Epithelial cell of esophagus (primary cell): Measurements from ENCODE around the gene GNPTAB.
"Not testable (repeated sequence)": the region's sequence is repeated elsewhere in the genome, so short reads cannot be mapped to it uniquely, and the experiment has no call there.

Experiments
- DNase-seq: peaks from one replicate; pipeline ENCODE4 v3.0.0; 2010; ENCODE audit warnings: low read depth
- H3K4me3 ChIP-seq: 2 replicates; pipeline ENCODE4 v1.5.1; 2011; ENCODE audit warnings: mild to moderate bottlenecking, low read length, control low read depth
- TF ChIP-seq, protein P1 (sequence below): IDR thresholded peaks from 2 replicates; pipeline ENCODE4 v1.5.1; 2011; ENCODE audit warnings: low read depth, mild to moderate bottlenecking, low read length, control low read depth, inconsistent platforms; ENCODE audit not compliant: insufficient read depth; ENCODE audit errors: missing control alignments

GNPTAB gene

DNA sequence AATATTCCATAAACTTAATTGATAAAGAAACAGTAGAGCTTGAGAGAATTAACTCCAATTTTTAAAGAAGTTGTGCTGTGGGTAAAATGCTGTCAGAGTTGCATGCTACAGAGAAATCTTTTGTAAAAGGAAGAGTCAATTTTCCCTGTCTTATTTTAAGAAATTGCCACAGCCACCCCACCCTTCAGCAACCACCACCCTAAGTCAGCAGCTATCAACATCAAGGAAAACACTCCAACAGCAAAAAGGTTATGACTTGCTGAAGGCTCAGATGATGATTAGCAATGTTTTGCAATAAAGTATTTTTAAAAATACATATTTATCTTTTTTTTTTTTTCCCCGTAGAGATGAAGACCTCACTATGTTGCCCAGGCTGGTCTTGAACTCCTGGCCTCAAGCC lies 40.2 kb upstream of the GNPTAB start:
- no peak for DNase-seq
- TF ChIP-seq, protein P1, sequence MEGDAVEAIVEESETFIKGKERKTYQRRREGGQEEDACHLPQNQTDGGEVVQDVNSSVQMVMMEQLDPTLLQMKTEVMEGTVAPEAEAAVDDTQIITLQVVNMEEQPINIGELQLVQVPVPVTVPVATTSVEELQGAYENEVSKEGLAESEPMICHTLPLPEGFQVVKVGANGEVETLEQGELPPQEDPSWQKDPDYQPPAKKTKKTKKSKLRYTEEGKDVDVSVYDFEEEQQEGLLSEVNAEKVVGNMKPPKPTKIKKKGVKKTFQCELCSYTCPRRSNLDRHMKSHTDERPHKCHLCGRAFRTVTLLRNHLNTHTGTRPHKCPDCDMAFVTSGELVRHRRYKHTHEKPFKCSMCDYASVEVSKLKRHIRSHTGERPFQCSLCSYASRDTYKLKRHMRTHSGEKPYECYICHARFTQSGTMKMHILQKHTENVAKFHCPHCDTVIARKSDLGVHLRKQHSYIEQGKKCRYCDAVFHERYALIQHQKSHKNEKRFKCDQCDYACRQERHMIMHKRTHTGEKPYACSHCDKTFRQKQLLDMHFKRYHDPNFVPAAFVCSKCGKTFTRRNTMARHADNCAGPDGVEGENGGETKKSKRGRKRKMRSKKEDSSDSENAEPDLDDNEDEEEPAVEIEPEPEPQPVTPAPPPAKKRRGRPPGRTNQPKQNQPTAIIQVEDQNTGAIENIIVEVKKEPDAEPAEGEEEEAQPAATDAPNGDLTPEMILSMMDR: no peak
- H3K4me3 ChIP-seq: no peak overlapping the region

DNA sequence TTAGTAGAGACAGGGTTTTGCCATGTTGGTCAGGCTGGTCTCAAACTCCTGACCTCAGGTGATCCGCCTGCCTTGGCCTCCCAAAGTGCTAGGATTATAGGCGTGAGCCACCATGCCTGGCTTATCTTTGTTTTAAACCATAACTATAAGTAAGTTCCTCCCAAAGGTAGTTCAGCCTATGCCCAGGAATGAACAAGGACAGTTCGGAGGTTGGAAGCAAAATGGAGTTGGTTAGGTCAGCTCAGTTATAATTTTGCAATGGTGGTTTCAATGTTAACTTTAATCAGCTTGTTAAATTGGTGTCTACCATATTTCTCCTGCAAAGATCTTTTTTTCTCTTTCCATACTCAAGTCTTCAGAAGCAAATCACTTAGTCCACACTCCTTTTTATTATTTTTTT lies 36.9 kb upstream of the GNPTAB start:
- not testable (repeated sequence) for H3K4me3 ChIP-seq, DNase-seq

DNA sequence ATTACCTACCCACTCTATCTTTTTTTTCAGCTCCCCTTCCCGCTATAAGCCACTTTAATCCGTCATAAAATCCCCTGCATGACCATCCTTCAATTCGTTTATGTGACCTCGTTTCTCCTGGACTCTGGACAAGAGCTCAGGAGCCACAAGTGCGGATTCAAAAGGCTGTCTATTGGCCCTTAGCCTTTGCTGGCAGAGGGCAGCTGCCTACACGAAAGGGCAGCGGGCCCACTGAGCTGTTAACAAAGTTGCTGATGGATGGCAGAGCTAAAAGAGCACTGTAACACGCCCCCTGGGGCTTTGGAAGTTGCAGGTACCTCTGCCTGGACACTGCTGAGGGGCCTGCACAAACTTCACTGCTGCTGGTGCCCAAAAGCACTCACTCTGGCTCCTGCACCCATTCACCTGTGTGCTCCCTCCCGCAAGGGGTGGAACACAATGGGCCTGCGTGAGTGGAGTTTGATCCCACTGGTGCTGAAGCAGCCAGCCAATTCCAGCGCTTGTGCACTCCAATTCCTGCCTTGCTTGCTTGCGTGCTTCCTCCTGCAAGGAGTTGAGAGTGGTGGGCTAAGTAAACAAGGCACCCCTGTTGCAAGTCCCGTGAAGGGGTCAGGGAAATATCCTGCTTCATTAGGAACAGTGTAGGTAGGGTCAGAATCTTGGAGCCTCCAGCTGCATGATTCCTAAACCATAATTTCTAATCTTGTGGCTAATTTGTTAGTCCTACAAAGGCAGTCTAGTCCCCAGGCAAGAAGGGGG lies 36.0 kb upstream of the GNPTAB start:
- no peak overlapping the region for H3K4me3 ChIP-seq
- DNase-seq: no peak
- TF ChIP-seq, protein P1: no peak

DNA sequence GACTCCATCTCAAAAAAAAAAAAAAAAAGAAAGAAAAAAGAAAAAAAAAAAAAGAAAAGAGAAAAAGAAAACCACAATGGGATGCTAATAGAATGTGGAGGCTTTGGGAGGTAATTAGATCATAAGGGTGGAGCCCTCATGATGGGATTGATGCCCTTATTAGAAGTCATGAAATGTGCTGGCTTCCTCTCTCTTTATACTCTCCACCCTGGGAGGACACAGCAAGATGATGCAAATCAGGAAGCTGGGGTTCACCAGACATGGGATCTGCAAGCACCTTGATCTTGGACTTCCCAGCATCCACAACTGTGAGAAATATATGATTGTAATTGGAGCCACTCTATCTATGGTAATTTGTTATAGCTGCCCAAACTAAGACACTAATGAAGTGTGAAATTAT lies 33.2 kb upstream of the GNPTAB start:
- TF ChIP-seq, protein P1: no peak
- DNase-seq: no peak
- H3K4me3 ChIP-seq: no peak overlapping the region

DNA sequence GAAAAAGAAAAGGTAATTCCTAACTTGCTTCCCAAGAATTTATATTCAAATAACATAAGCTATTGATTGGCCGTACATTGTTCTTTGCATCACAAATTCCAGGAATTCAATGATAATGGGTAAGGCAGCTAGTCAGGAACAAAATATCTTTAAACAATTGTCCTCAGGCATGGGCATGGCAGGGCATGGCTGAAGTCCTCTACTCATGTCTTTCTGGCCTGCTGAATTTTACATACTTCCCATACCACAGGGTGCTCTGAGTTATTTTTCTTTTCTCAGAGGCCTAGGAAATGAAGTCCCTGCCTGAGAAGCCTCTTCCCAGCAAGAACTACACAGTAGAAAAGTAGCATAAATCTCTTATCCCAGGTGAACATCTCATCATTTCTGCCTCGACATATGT lies 31.5 kb upstream of the GNPTAB start:
- peak; percentile 45 for DNase-seq
- TF ChIP-seq, protein P1: no peak

DNA sequence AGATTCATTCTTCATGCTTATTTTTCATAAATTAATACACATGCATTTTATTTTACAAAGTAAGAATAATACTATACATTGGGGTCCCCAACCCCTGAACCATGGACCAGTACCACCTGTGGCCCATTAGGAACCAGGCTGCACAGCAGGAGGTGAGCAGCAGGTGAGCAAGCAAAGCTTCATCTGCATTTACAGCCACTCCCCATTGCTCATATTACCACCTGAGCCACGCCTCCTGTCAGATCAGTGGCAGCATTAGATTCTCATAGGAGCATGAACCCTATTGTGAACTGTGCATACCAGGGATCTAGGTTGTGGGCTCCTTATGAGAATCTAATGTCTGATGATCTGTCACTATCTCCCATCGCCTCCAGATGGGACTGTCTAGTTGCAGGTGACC lies 30.9 kb upstream of the GNPTAB start:
- H3K4me3 ChIP-seq: not testable (repeated sequence)
- peak; percentile 71 for DNase-seq

More for the DNA sequence above, 31.5 kb upstream of the GNPTAB start:
- H3K4me3 ChIP-seq: no peak overlapping the region

DNA sequence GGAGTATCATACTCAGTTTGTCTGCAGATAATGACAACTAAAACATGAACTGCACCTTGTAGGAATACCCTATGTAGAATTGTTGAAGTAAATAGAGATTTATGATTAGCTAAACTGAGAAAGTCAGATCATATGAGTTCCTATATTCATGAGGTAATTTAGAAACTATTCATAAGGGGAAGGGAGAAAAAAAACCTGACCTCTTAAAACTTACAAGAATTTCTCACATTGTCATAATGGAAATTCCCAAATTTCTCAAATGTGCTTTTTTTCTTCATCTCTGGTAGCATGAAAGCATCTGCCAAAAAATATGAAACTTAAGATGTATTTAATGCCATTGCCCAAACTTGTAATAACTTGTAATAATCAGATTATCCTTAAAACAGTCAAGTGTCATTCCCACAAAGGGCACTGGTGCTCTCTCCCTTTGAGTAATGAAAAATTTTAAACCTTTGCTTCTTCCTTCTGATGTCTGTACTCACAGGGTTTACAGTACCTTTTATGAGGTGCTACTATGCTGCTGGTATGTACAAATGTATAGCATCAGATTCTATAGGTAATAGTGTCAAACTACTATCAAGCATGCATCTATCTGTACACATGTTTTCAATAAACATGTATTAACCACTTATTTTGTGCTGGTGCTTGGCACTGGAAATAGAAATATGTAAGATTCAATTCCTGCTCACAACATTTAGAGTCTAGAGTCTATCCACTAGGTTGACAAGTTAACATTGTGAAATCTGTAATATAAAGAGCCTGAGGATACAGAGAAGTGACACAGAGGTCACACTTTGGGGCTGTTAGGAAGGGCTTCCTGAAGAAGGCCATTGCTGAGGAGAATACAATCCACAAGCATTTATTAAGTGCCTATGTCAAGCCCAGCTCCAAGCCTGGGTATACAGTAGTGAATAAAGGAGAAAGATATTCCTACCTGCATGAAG lies 29.2 kb upstream of the GNPTAB start:
- TF ChIP-seq, protein P1: no peak
- H3K4me3 ChIP-seq: no peak overlapping the region
- peak; percentile 45 for DNase-seq

DNA sequence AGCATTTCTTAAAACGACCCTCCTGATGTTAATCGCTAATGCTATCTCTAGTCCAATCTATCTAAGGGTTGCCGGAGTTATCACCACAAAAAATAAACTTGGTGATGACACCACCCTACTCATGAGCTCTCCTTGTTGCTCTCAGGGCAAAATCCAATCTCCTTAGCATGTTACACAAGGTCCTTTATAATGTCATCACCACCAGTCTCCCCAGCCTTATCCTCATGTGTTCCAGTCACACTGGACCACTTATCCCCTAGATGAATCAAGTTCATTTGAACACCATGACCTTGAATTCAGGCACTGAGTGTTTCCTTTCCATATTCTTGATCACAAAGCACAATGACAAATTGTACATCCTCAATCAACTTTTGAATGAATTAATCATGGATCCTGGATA lies 27.6 kb upstream of the GNPTAB start:
- no peak for DNase-seq
- TF ChIP-seq, protein P1: no peak
- no peak overlapping the region for H3K4me3 ChIP-seq
